Stimulated activated CD8-positive, alpha-beta memory T cell treated with anti-CD3 and anti-CD28 coated beads, Interleukin-12 subunit alpha, Interleukin-12 subunit beta, amount 100 ng/mL, for 24 hours (primary cell): ENCODE results near the gene SLC25A30.
A peak's percentile ranks its signal among the peaks of the same experiment; 100 is the strongest.

Experiments
- DNase-seq: peaks from one replicate; pipeline ENCODE4 v3.0.0-alpha.2; 2020; ENCODE audit errors: extremely low read depth

SLC25A30 gene, protein sequence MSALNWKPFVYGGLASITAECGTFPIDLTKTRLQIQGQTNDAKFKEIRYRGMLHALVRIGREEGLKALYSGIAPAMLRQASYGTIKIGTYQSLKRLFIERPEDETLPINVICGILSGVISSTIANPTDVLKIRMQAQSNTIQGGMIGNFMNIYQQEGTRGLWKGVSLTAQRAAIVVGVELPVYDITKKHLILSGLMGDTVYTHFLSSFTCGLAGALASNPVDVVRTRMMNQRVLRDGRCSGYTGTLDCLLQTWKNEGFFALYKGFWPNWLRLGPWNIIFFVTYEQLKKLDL

DNA sequence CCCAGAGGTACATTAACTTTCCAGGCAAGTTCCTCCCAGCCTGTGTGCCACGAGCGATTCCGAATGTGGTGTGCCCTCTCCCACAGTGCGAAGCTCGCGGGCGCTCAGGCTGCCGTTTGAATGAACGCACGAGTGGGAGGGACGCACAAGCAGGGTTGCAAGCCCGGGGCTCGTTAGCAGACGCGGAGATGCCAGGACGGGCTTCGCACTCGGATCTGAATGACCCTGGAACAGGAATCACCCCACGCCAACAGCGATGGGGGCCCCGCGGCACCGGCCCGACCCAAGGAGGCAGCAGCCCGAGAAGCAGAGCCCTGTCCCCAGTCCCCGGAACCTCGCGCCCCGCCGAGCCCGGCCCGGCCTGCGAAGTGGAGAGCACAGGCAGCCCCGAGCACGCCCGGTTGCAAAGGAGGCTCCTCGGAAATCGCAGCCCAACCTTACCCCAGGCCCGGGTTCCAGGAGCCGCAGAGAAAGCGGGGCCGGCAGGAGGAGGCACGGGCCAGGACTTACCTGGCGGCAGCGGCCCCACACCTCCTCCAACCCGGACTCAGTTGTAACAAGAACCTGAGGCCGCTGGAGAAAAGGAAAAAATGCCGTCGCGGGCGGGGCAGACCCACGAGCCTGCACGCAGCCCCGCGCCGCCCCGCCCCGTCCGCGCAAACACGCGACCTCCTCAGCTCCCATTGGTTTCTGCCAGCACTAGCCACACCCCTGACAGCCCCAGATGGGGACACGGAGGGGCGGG, at the start of gene SLC25A30:
Gene SLC25A30 (minus strand): TSS at position 584 of the 745 bp plus-strand sequence. CDS start 6,948 bp downstream, outside the sequence.
- DNase-seq = peak; percentile 82

DNA sequence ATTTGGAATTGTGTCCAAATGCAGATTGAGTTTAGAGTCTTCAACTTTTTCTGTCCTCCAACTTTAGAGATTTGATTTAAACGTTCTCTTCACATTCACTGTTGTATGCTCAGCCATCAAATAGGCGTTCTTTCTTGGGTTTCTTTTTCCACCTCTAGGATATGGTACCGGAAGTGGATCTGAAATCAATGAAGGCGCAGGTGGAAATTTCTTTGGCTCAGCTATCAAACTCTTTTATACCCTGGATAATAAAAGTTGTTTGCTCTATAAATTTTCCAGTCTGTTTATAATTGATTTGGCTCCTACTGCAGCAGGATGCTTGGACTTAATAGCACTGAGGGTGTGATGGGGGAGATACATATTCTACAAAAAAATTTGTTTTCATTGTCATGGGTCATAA, 48.2 kb upstream of the SLC25A30 start:
- DNase-seq = no peak

DNA sequence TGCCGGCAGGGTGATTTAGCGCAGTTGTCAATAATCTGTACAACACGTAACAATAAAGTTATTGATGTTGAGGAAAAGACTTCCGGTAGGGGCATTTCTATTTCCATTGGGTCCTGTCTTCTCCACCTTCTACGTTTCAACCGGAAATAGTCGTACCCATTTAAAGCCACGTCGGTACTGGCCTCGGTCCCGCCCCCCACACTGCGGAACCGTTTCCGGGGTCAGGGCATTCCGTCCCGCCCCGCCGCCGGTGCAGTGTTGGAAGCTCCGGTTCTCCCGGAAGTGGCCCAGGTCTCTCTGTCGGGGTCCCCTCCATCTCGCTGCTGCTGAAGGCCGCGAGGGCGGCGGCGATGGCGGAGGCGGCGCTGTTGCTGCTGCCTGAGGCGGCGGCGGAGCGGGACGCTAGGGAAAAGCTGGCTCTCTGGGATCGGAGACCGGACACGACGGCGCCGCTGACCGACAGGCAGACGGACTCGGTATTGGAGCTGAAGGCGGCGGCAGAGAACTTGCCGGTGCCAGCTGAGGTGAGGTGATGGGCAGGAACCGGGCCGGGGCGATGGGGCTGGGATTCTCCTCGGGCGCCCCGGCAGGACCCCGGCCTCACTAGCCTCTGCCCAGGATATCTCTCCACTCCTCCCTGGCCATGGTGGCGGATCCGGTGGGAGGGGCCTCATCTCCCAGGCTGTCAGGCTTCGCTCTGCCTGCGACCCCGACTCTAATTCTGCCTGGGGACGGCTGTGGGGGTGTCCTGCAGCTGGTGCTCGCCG, 46.7 kb upstream of the SLC25A30 start, which contains the start of gene COG3:
Gene COG3 (plus strand): TSS at position 253 of the 767 bp plus-strand sequence. CDS start 98 bp downstream, at position 351.
- DNase-seq = peak; percentile 88

DNA sequence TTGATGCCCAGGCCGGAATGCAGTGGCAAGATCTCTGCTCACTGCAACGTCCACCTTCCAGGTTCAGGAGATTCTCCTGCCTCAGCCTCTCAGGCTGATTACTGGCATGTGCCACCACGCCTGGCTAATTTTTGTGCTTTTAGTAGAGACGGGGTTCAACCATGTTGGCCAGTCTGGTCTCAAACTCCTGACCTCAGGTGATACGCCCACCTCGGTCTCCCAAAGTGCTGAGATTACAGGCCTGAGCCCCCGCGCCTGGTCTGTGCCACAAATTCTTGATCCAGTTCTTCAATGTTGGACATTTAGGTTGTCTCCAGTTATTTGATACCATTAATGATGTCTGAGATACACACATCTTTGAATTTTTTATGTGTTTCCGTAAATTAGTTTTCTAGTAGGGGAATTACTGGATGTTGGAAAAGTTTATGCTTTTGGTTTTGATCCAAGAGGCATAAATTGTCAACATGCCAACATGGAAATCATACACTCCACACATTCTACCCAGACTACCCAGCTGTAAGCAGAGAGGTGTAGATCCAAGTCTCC, 46.0 kb upstream of the SLC25A30 start:
- no peak for DNase-seq

DNA sequence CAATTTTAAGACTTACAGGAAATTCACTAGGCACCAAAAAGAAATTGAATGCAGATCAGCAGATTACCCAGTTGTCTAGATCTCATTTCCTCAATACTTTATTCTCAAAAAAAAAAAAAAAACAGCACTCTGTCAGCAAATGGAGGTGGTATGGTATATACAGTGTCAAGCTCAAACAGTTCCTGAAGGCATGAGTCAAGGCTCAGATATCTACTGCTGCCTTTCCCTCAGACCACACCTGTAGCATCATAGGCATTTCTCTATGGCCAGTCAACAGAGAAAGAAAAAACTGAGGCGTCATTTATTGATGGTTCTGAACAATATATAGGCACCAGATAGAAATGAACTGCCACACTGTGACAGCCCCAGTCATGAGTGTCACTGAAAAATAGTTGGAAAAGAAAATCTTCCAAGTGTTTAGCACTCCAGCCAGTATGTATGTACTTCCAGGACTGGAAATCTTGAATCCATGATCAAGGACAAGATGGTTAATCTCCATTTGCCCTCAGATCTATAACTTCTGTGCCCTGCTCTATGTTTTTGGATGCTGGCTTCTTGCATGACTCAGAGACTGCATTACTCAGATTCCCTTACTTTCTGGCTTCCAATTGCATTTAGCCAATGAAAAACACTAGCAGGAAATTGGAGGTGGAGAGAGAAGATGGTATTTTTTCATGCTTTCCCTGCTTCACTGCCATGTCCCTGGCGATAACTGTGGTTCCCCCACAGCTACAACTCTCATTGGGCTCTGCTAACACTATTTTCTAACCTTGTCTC, 38.2 kb upstream of the SLC25A30 start:
- no peak for DNase-seq

DNA sequence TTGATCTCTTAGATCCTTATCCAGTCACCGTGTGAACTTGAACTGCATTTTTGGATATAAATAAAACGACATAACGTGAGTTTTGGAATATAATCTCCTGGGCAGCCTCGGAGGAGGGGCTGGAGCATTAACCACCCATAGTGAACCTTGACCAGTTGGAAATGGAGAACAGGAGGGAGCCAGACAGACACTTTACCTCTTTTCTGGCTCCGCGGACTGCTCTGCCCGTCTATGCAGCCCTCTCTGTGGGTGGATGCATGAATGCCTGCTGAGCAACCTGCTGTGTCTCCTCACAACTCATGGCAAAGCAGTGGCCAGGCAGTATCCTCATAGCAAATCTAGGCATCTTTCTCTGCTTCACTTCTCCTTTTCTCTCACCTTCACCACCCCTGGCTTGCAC, 36.0 kb upstream of the SLC25A30 start:
- DNase-seq = no peak

DNA sequence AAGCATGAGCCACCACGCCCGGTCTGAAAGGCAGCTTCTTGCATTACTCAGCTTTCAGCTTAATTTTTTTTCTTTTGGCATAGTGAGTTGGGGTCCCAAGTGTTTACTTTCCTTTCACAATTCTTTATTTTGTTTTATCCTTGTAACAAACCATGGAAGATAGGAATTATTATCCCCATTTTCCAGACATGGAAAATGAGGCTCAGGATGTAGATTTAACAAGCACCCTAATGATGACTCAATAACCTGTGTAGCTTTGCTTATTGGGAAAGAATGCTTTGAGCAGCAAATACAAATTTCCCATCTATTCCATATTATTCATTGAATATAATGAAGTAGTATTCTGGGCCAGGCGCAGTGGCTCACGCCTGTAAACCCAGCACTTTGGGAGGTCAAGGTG, 33.1 kb upstream of the SLC25A30 start:
- DNase-seq = no peak

DNA sequence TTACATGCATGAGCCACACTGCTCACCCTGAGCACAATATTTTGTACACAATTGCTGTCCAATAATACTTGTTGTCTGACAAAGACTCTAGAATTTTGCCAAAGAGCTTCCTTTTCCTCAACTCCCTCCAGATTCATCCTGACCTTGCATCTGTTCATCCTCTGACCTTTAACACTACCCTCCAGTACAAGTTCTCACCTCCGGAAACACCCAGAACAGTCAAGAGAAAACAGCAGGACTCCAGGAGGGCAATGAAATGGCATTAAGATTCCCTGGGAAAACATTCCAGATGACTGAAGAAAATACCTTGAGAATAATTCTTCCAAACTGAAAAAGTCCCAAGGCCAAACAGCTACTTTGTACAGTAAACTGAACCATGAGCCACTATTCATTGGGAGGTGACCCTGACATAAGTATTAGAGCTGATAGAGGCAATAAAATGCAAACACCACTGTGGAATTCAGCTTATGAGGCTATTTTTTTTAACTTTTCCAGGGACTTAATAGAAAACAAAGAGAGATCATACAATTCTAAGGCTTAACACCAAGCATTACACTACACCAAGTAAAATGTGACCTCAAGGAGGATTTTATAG, 30.9 kb upstream of the SLC25A30 start:
- DNase-seq = no peak

DNA sequence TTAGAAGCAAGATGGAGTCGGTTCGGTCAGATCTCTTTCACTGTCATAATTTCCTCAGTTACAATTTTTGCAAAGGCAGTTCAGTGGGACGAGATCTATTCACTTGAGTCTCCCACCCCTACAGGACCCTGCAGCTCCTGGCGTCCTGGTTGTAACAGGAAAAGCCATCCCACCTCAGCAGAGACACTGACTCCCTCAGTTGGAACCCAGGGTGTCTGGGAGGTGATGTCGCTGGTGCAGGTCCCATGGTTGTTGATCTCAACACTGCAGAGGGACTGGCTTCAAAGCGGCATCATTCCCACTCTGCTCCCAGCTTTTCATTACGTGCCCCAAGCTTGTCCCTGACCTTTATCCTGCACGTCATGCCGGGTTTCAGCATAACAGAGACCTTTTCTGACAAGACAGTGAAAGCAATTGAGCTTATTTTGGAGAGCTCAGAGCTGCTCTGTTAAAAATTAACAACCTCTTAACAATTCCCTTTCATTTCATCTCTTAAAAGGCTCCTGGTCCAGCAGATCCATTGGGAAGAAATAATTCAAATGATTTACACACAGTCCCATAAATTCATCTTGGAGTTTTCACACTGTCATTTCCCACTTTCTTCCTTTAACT, 29.0 kb upstream of the SLC25A30 start:
- no peak for DNase-seq

DNA sequence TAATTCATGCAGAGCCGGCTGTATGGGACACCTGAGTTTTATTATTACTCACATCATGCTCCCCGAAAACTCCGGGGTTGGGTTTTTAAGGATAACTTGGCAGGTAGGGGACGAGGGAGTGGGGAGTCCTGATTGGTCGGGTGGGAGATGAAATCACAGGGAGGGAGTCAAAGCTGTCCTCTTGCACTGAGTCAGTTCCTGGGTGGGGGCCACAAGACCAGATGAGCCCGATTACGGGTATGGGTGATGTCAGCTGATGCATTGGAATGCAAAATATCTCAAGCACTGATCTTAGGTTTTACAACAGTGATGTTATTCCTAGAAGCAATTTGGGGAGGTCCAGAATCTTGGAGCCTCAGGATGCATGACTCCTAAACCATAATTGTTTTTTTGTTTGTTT, 28.0 kb upstream of the SLC25A30 start:
- no peak for DNase-seq

DNA sequence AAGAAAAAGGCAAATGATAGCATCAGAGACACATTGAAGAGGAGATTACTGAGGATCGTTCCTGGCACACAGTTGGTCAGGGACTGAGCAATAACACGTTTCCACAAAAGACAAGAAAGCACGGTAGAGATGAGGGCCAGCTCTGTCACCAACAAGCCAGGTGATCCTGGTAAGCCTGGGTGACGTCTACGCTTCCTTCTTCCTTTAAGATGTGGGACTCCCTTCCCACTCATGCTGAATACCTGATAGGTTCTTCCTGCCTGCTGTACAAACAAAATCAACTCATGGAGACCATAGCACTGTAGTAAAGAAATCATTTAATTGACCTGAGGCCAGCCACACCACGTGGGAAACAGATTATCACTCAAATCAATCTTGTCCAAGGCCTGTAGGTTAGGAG, 26.9 kb upstream of the SLC25A30 start:
- DNase-seq = no peak

DNA sequence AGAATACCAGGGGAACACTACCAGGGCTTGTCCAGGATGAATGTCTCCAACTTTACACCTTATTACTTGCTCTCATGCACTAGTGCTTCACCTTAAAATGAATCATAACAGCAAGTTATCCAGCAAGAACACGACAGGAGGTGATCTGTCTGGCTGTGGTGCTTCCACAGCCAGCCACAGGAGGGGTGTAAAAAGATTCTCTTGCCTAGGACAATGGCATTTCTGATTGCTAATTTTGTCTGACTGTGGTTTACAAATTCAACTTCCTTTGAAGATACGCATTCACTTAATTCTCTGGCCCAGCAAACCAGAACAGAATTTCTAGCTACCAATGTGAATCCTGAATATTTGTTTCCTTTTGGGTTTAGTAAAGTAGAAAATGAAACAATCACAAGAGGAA, 23.5 kb upstream of the SLC25A30 start:
- DNase-seq = no peak

DNA sequence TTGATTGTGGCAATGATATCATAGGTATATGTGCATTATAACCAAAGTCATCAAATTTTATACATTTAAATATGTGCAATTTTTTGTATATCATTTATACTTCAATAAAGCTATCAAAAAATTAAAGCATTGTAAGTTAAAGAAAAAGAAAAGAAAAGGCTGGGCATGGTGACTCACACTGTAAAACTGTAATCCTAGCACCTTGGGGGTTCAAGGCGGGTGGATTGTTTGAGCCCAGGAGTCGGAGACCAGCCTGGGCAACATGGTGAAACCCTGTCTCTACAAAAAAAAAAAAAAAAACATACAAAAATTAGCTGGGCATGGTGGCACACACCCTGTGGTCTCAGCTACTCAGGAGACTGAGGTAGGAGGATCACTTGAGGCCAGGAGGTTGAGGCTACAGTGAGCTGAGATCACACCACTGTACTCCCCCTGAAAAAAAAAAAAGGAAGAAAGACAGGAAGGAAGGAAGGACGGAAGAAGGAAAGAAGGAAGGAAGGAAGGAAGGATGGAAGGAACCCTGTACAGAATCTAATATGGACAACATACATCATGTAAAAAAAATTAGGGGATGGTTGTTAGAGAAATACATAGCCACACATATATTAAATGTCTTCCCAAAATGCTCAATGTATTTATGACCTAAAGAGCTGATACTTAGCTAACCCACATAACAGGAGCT, 21.7 kb upstream of the SLC25A30 start:
- DNase-seq = no peak

DNA sequence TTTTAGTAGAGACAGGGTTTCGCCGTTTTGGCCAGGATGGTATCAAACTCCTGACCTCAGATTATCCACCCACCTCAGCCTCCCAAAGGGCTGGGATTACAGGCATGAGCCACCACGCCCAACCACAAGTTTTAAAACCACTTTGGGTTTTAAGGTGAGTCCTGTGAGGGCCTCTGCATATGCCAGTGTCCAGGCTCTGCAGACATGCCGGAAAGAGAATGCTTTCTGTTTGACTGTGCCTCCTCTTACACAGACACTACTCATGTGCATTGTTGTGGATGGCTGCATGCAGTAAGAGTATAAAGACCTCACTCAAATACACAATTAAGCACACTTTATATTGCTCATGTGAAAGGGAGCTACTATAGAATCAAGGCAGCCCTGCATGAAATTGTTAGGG, 20.8 kb upstream of the SLC25A30 start:
- DNase-seq = no peak

DNA sequence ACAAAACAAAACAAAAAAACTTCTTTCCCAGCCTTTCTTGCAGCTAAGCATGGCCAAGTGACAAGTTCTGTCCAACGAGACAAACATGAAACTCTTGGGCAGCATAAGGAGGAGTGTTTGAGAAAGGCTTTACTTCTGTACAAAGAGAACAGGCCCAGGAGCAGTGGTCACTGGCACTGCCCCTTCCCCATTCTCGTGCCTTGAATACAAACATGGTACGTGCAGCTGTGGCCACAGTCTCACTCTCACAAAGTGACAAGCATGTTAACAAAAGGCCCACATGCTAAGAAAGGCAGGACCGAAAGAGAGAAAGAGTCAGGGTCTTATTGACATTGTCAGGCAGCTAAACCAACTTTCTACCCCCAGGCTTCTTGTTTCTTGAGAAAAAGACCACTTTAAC, 19.8 kb upstream of the SLC25A30 start:
- DNase-seq = no peak

DNA sequence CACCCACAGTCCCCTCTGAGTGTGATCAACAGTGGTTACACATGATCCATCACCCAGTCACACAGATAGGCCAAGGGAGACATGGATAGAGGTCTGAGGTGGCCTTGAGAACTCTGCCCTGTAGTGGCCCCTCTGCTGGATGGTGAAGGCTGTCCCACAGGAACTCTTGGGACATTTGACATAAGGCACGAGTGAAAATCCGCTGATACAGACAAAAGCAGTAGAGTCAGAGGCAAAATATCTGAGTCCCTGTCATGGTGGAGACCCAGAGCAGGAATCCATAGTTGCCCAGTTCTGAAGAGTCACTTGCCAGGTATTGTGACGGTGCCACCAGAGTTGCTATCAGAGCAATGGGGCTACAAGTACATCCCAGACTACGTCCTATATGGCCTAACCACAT, 18.8 kb upstream of the SLC25A30 start:
- no peak for DNase-seq

DNA sequence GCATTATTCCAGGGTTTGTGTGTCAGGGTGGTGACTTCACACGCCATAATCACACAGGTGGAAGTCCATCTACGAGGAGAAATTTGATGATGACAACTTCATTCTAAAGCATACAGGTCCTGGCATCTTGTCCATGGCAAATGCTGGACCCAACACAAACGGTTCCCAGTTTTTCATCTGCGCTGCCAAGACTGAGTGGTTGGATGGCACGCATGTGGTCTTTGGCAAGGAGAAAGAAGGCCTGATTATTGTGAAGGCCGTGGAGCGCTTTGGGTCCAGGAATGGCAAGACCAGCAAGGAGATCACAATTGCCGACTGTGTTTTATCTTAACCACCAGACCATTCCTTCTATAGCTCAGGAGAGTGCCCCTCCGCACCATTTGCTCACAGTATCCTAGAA, 18.2 kb upstream of the SLC25A30 start:
- no peak for DNase-seq

DNA sequence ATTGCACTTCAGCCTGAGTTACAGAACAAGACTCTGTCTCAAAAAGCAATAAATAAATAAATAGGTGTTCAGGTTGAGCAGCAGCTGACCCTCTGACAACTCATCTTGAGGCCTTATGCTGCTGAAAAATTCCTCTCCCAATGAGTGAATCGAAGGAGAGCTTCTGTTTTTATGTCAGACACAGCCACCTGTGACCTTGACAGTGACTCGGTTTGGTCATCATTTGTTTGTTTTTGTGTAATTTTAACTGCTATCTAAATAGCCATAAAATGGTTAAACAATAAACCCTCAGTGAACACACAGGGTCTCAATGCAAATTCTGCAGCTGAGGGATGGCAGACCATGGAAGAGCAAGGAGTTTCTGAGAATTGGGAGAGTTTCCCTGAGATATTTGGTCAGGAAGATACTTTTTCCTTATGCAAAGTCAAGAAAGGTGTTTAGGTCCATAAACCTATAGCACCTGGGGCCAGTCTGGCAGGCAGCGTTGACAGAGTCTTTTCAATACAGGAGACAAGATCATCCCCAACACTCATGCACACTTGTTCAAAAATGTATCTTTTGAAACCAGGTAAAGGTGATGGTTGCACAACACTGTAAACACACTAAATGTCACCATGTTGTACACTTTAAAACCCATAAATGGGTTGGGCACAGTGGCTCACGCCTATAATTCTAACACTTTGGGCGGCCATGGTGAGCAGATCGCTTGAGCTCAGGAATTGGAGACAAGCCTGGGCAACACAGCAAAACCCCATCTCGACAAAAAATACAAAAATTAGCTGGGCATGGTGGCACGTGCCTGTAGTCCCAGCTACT, 16.6 kb upstream of the SLC25A30 start:
- DNase-seq = no peak

DNA sequence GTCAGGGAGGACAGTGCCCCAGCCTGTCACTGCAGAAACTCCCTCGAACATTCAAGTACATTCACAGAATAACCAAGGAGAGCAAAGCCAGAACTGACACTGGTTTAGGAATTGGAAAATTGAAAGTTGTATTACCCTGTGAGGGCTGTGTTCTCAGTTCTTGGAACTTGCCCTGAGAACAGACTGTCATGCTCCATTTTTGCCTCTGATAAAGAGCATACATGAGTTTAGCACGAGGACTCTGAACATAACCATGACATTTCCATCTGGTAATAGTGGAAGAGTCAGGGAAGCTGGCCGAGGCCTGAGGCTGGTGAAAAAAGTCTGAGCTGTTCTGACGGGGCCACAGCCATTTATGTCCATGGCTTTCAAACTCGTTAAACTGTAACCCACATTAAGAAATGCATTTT, 15.2 kb upstream of the SLC25A30 start:
- no peak for DNase-seq
